NK-92 treated with Interleukin-12 subunit alpha and Interleukin-12 subunit beta, amount 100 ng/mL, for 24 hours (cell line): ENCODE results near the gene CERK.
"Not testable (repeated sequence)": the region's sequence is repeated elsewhere in the genome, so short reads cannot be mapped to it uniquely, and the experiment has no call there.

Experiments used
- DNase-seq: peaks from one replicate; lab custom pipeline; 2025; lab: John Stamatoyannopoulos, UW

The CERK gene

DNA sequence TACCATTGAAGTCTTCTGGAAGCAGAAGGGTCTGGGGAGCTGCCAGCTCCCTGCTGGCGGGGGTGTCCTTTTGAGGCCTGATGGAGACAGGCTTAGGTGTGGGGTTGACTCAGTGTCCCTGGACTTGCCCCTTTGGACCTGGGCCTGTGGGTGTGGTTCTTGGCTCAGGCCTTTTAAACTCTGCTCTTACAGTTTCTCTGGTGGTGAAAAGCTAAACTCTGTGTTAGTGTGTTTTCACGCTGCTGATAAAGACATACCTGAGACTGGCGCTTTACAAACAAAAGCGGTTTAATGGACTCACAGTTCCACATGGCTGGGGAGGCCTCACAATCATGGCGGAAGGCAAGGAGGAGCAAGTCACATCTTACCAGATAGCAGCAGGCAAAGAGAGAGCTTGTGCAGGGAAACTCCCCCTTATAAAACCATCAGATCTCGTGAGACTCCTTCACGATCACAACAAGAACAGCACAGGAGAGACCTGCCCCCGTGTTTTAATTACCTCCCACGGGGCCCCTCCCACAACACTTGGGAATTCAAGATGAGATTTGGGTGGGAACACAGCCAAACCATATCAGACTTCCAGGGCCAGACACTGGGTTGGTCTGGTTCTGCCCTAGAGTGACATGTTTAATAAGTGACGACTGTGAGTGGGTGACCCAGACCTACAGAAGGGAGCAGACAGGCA is 91.4 kb downstream of the CERK start:
- no peak for DNase-seq

DNA sequence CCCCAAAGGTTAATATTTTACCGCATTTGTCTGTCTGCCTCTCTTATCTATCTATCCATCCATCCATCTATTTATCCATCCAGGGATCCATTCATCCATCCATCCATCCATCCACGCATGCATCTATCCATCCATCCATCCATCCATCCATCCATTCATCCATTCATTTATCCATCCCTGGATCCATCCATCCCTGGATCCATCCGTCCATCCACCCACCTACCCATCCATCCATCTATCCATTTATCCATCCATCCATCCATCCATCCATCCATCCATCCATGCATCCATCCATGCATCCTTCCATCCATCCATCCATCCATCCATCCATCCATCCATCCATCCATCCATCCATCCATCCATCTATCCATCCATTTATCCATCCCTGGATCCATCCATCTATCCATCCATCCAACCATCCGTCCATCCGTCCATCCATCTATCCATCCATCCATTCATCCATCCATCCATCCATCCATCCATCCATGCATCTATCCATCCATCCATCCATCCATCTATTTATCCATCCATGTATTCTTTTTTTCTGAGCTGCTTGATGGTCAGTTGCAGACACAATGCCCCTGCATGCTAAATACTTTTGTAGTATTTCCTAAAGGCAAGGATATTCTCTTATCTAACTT is 95.1 kb downstream of the CERK start:
- DNase-seq, result not testable (repeated sequence)

DNA sequence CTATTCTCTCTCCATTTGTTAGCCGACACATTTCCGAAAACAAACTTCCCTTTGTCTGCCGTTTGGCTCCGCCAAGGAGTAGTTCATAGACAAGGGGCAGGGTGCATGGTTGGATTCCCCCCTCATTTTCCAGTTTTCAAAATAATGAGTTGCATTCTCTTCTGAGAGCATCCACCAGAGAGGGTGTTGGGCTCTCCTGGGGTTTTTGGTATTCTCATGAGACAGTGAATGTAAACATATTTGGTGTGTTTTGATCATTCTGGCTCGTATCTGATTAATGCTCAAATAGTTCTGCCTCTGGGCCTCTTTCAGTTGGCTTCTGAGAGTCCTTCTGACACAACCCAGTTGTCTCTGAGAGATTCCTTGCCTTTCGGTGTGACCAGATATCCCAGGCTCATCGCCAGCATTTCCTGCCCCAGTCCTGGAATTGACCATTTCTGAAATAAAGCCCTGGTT is 96.2 kb downstream of the CERK start:
- no peak for DNase-seq

DNA sequence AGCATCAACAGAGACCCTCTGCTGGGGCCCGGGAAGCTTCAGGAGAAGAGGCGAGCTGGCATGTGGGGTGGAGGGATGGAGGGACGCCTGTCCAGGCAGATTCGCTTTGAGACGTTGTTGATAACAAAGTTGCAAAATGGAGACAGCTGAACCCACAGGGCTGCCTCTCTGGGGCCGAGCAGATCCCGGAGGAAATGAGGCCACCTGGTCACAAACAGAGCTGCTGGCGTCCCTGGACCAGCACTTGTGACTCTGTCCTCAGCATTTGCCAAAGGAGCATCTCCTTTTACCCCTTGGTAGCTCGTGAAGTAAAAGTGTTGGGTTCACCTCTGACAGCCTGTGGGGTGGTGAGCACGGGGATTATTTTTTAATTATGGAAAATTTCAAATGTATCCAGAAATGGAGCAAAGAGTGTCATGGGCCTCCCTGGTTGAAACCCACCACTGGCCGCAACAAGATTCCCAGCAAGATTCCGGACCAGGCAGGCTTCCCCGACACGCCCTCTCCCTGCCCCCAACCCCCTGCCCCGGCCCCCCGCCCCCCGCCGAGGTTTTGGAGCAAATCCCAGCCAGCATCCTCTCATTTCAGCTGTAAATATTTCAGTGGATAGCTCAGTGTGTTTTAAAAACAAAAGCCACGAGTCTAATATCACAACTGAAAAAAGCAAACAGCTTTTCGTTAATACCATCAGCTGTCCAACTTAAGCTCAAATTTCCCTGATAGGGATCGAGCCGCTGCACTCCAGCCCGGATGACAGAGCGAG is 97.6 kb downstream of the CERK start:
- no peak for DNase-seq

DNA sequence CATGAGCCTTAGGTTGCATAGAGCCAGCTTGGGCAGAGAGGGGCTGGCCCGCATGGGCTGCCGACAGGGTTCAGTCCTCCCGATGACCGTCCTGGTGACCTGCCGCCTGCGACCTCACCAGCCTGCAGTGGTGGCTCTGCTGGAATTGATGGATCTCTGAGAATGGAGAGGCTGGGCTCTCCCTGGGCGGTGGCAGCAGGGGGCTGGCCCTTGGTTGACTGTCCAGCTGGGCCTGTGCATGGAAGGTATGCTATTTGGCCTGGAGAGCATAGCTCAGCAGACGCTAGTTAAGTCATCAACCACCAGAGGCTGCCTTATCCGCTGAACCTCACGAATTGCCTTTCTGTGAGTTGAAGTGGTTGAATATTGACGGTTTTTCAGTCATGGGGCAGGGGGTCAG is 98.2 kb downstream of the CERK start:
- no peak for DNase-seq

DNA sequence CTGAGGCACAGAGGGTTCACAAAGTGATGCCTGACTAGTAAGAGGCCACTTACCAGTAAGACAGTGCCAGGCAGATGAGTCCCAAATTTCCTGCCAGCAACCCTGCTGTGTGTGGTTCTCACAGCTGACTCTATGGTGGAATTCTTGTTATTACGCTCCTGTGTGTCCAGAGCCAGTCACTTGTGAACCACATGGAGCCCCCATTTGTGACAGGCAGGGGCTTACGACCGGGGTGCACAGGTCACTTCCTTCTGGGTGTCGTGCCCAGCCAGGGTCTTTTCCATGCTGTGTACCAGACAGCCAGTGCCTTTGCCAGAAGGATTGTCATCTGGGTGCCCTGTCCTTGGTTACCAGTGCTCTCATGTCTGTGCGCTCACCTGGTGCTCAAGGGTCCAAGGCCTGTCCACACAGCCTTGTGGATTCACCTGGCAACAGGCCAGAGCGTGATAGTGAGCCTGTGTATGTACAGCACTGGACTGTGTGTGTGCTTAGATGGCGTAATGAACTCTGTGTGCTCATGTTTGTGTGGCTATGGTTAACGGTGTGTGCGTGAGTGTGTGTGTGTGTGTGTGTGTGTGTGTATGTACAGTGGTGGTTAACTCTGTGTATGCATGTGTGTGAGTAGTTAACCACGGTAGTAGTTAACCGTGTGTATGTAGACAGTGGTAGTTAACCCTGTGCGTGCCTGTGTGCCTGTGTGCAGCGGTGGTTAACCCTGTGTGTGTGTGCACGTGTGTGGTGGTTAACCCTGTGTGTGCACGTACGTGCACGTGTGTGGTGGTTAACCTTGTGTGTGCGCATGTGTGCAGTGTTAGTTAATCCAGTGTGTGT is 99.2 kb downstream of the CERK start:
- DNase-seq, result no peak

DNA sequence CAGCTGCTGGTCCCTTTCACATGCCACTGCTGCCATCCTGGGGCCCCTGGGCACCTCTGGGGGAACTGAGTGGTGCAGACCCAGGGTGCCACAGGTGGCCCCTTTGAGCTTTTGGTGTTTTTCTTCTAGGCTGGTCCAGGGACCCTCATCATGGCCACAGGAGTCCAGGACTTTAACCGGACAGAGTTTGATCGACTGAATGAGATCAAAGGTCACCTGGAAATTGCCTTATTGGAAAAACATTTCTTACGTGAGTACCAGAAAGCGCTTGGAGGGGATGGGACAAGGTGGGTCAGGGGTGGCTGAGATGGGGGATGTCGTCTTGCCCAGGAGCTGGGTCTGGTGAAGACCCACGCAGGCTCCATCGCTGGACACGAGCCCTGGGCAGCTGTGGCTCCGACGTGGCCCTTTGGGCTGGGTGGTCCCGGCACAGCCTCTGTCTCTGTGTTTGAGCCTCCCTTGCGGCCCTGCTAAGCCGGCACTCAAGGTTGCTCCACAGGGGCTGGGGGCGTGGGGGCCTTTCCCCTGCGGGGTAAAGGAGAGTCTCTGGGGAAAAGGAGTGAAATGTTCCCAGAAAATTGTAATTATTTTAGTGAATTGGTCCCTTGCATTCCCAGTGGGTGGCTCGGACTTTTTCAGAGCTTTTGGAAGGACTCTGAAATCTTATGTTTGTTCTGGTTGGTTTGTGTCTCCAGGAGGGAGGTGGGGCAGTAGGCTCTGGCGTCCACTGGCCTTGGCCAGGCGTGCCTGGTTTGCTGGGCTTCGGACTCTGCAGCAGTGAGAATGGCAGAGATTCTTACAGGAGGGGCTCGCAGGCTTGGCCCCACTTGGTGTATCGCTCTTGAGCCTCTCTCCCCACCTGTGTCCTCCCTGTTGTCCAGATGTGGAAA is 100.1 kb downstream of the CERK start:
- no peak for DNase-seq

DNA sequence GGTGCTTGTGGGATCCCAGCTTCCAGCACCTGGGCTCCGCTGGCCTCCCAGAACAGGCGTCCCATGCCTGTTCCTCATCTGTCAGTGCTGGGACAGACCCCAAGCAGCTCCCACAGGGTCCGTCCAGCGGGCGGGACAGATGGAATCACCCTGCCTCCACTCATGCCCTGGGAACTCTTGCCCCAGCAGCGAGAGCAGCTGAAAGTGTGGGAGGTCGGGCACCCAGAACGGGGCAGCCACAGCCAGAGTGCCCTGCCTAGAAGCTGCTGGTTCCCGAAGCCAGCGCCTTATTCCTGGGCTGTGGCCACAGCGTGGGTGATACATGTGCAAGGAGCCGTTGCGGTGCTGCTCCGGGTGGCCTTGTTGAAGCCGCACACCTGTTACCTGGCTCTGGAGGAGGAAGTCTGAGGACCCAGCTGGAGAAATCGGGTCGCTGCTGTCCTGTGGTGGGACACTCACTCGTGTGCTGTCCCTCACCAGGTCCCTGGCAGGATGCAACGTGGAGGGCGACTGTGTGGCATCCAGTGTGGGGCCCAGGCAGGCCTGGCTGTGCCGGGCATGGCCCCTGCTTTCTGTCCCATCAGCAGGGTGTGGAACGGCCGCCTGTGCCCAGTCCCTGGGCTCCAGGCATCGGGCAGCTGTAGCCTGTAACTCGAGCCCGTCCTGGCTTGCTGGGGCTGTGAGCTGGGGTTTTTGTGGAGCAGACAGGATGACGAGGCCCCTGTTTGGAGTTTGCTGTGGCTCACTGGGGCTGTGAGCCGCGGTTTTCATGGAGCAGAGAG is 101.6 kb downstream of the CERK start:
- DNase-seq, result no peak

DNA sequence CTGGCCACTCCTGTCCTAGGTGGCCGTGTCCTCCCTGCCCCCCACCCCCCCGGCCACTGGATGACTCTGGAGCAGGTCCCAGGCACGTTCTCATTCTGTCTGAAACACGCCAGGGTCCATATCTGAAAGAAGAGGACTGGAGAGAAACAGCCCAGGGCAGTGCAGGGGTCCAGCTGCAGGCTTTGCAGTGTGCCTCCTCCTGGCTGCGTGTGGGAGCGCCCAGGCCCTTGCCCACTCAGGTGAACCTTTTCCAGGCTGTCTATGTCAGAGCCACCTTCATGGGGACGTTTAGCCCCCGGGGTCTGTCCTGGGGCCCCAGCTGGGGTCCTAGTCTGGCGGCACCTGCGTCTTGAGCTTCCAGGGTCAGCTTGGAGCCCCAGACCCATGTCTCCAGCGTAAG is 102.3 kb downstream of the CERK start:
- no peak for DNase-seq

DNA sequence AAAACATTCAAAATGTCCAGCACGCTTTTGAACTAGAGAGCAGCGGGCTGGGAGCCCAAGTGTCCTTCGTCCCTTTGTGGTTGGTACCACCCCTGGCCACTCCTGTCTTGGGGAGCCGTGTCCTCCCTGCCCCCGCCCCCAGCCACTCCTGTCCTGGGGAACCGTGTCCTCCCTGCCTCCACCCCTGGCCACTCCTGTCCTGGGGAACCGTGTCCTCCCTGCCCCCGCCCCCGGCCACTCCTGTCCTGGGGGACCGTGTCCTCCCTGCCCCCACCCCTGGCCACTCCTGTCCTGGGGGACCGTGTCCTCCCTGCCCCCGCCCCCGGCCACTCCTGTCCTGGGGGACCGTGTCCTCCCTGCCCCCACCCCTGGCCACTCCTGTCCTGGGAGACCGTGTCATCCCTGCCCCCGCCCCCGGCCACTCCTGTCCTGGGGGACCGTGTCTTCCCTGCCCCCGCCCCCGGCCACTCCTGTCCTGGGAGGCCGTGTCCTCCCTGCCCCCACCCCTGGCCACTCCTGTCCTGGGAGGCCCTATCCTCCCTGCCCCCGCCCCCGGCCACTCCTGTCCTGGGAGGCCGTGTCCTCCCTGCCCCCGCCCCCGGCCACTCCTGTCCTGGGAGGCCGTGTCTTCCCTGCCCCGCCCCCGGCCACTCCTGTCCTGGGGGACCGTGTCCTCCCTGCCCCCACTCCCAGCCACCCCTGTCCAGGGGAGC is 102.9 kb downstream of the CERK start:
- not testable (repeated sequence) for DNase-seq
